ENCODE measurements around the gene TTC7B.

The TTC7B gene

DNA sequence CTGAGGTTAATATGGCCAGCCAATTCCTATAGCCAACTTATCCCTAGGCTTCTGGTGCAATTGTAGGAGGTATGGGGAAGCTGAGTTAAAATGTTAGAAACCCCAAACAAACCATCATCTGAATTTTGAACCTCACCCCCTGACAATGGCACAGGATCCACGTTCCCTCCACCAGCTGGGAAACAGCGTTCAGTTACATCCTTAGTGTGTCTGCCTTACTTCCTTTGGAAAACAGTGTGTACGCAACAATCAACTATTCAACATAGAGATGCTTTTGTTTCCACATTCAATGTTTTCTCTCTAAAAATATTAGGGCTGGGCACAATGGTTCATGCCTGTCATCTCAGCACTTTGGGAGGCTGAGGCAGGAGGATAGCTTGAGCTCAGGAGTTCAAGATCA, 203.4 kb downstream of the TTC7B start:
- DNase-seq: no peak

DNA sequence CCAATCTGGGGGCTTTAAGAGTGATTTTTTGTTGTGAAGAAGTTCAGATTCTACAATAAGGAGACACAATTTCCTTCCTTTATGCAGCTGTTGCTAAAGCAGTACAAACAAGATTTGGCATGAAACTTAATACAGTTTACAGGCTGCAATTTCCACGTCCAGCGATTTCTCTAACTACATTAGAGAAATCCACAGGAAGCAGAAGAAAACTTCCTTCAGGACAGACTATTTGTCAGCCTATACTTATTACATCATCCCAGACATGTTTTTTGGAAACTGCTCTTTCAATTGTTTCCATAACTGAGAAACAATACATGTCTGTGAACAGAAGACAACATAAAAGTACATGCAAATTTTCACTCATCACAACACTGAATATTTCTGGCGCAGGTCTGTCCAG, 204.3 kb downstream of the TTC7B start:
- DNase-seq: no peak

DNA sequence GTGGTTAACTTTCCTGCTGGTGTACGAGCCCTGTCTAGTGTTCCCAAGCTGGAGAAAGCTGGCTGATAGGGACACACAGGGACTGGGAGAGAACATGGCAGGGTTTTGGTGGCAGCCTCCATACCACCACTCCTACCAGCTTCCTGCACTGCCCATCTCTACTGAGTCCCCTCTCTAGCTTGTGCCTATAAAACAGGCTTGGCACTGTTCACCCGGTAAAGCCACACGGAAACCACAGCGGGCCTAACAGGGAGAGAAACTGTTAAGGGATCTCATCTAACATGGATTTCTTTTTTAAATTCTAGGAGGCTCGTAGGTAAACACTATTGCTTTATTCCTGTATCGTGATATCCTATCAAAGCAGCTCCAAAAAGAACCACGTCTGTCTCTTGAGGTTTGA, 204.7 kb downstream of the TTC7B start:
- DNase-seq: no peak

DNA sequence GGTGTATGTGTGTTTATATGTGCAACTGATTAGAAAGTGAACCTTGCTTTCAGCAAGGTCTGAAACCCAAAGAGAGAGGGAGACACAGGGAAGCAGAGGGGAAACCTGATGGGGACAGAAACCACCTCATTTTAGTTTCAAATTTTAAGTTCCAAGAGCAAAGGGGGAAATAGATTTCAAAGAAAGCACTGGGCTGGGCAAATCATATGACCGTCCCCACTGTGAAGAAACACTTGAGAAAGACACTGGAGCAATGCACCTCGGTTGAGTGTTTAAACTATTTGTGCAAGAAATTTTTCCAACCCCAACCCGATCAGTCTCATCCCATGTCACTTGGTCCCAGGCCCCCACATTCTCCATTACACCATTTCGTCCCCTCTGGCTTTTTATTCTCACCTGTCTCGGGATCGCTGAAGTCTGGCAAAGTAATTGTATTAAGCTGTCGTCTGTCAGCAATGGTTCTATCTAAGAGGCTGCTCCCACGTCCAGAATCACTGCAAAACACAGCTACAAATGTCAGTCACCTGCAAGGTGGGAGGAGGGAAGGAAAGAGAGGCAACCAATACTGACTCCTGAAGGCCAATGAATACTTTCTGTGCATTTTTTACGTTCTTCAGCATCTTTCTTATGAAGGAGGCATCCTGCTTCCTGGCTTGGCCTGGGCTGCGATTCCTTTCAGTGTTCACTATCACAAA, 205.7 kb downstream of the TTC7B start:
- DNase-seq: no peak

DNA sequence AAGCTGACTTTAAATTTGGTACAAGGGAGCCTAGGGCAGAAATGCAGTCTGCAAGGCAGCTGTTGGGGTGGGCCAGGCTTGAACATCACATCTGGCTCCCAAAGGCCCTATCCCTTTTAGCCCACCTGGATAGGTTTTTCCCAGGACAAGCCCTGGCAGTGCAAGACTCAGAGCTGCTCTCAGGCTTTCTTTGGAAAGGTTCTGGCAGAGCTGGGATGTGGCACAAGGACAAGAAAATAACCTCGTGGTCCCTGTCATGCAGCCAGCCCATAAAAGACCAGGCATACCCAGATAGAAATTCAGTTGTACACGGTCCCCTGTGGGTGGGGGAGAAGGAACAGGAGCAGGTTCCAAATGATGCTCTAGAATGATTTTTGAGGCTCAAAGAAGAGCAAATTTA, 206.9 kb downstream of the TTC7B start:
- no peak for DNase-seq

DNA sequence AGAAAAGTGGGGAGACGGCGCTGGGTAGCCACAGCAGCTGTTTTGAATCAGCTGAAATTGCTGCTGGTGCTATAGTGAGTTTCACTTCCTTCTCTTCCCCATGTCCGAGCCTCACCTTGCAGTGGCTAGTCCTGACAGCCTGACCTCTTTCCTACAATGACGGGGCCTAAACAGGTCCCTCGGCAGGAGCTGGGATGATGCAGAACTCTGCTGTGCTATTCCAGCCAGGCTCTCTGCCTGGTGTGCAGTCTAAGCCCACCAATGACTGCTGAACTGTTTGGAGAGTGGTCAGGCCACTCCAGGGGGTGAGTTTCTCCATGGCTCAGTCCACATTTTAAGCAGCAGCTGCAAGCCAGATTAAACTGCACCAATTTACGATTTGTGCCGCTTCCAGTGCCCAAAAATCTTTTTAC, 207.3 kb downstream of the TTC7B start:
- no peak for DNase-seq

DNA sequence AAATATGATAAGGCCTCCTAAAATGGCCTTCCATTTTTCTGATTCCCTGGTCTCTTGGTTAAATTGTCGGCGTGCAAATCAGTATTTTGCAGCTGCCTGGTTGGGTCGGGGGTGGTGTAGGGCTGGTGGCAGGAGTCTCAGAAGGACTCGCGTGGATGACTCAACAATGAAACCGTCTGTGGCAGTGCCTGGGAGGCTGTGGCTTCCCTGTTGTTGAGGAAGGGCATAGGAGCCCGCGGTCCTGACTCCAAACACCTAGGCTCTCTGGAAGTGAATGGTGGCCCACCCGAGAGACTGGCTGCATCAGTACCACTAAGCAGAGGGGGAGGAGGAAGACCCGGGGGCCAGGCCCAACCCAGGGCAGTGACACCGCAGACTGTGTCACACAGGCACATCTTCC, 207.9 kb downstream of the TTC7B start:
- DNase-seq: no peak

DNA sequence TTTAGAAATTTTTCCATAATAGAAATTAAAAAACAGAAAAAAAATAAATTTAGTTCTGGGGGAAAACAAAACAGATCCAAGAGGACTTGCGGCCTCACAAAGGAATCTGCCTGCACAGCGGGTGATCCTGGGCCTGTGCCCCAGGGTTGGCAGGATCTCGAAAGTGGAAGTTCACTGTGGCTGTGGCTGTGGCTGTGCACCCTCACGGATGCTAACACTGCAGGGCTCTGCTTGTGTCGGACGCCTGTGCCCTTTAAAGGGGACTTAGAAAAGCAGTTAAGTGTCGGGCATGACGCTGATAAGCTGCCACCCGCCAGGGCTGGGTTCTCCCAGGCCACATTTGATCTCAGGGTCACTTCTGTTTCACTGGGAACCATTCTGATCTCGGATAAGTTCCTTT, 209.1 kb downstream of the TTC7B start:
- DNase-seq: no peak

DNA sequence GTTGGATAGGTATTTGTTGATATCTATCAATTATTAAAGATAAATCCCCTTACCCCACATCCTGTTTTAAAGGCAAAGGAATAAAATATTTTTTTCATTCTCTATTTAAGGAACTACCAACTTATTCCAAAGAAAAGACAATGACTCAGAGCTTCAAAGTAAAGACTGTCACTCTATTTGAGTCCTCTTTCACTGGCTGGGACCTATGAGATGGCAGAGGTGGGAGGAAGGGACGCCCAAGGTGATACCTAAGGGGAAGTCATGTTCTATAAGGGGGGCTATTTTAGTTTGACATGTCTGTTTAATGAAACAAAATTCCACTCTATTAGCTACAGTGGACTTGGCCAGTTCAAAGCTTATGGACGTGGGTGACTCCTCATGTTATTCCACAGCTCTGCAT, 209.8 kb downstream of the TTC7B start:
- no peak for DNase-seq

DNA sequence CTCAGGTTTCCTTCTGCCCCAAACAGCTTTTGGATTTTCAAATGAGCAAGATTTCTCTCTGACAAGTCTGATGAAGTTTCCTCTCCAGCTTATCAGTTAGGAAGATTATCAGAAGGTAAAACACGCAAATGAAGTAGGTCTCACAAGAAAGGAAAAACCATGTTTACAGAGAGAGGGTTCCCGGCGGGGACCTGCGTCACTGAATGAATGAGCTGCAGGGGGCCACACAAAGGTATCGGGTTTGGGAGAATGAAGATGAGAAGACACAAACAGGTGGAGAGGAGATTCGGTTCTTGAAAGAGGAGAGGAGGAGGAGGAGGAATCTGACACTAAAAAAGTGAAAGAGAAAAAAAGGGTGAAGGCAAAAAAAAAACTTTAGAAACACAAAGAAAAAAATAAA, 210.8 kb downstream of the TTC7B start:
- no peak for DNase-seq

DNA sequence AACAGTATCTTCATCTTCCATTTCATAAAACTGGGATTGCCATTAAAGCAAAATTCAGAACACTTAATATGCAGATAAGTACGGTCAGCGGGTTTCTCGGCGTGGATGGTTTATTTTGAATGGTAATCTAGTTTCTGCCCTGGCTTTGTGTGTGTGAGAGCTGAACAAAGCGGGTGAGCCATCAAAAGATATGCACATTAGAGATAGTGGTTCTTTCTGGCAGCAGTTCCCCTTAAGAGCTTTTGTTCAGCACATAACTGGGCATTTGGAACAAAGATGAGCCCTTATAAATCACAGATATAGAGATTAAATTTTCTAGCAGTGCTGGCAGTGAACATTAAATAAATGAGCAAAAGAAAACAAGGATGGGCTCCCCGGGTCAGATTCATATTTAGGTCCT, 211.9 kb downstream of the TTC7B start:
- DNase-seq: no peak

DNA sequence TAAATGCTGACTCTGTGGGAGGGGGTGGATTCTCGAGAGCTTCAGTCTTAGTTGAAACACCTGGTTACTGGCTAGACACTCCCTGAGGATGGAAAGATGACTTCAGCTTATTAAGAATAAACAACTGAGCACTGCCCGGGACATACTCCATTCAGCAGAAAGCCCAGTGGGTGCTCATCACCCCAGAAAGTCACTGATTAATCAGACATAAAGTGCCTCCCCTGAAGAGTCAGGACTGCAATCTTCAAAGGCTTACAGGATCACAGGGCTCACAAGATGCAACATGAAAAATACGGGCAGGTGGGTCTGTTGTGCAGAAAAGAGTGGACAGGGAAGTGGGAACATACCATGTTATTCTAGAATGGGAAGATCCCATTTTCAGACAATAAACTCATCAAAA, 212.4 kb downstream of the TTC7B start:
- no peak for DNase-seq

DNA sequence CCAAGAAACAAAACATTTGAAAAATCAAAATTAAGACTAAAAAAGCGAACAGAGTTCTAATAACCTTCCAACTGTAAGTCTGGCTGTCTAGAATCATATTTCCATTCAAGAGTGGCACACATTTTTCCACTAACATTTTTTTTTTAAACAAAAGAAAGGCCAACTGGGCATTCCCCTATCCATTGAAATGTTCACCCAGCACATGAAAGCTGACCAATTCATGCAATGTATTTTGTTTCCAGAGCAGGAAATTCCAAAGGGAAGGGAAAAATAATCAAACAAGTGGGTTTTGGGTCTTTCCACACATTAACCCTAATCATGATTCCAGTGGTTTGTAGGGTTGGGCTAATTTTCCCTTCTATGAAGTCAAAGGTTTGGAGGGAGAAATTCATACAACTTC, 212.9 kb downstream of the TTC7B start:
- DNase-seq: no peak

DNA sequence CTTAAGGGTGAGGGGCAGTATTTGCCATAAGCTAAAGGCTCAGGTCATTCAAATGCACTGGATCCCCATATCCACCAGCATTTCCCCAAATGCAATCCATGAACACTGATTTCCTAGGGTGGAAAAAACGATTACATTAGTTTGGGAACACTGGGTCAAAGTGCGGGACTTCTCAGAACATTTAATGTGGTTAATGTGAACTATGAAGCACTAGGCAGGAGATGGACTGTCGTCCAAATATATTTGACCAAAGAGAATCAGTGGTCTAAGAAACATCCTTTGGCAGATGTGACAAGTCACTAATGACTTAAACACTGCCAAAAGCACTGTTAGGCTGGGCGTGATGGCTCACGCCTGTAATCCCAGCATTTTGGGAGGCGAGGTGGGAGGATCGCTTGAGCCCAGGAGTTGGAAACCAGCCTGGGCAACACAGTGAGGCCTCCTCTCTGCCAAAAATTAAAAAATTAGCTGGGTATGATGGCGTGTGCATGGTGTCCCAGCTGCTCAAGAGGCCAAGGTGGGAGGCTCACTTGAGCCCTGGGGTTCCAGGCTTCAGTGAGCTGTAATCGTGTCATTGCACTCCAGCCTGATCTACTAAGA, 214.0 kb downstream of the TTC7B start:
- DNase-seq: no peak

DNA sequence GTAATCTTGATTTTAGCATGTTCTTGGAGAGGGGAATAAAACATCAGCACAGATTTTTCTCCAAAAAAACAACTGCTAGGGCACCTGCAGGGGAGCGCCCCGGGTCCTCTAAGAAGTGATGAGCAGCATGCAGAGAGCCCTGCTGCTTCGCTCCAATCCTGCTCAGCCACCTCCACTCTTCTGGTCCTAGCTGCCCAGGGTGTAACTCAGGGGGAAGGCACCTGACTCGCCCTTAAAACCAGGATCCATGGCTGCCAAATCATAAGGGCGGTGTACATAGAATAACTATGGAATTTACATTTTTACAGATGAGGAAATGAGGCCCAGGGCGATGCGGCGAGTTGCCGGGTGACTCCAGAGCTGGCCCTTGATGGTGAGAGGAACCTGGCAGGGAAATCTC, 214.7 kb downstream of the TTC7B start:
- DNase-seq: no peak

DNA sequence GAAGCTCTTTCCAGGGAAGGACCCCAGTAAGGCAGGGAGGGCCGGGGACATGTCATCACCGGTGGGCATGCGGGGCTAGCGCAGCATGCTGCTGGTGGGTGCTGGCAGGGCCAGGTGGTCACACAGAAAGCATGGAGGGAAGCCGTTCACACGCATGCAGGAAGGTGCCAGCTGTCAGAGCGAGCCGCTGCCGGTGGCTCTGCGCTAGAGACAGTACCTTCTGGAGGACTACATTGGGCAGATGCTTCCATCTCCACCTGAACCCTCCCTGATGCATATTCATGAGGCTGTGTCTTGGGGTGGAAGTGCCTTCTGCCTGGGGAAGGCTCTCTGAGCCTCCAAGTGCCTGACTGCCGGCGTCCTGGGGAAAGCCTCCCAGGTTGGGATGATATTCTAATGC, 215.6 kb downstream of the TTC7B start:
- DNase-seq: no peak

DNA sequence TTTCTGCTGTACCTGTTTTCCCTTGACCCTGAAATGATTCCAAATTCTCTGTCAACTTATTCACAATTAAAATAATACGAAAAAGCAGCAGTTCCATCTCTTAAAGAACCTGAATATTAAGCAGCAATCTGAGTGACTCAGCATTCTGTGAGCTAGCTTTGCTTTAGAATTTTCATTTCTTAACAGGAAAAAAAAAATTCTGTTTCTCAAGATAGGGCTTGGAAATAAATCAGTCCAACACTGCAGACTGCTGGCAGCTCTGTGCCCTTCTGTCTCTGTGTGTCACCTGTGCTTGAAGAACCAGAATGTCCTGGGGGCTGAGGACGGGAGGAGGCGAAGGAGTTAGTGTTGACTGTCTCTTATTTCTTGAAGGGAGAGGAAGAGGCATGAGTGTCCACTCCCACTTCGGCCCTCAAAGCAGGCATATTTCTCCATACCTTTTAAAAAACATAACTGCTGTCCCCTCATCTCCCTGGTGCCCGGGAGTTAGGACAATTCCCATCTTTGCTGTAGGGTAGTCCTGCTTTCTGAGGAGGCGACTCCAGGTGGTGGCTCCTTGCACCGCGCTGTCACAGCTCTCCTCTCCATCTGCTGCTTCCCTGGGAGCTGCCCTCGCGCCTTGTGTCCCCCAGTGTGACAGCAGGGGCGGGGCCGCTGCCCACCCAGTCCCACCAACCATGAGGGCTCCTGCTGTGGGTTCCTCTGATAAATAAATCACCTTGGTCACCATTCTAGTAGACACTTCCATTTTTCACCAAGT, 216.3 kb downstream of the TTC7B start:
- DNase-seq: no peak

DNA sequence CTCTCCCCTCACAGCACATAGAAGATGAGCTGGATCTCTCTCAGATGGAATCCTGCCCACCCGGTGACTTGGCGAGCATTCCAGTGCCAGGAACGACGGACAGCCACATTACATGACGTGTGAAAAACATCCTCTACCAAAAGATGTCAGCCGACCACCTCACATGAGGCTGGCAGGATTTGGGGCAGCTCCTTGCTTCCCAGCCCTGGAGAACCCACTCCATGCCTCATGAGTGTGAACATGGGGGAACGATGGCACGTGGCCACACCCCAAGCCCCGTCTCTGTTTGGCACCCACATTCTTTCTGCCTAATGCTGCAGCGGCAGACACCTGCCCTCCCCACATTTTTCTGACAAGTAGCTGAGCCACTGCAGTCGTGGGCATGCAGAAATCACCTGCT, 216.9 kb downstream of the TTC7B start:
- no peak for DNase-seq

DNA sequence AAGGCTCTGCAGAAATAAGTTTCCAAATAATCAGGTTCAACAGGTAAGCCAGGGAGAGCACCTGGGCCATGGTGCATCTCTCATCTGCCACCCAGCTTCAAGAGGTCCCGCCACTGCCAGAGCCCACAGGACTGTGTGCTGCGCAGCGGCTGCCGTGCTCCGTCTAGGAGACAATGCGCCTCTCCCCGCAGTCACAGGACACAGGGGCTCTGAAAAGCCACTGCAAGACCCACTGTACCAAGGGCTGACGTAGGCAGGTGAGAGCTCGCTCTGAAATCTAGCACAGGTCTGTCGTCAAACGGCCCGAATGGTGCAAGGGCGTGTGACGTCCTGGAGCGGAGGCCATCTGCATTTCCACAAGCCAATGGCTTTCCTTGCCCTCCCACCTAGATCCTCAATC, 218.3 kb downstream of the TTC7B start:
- DNase-seq: no peak

DNA sequence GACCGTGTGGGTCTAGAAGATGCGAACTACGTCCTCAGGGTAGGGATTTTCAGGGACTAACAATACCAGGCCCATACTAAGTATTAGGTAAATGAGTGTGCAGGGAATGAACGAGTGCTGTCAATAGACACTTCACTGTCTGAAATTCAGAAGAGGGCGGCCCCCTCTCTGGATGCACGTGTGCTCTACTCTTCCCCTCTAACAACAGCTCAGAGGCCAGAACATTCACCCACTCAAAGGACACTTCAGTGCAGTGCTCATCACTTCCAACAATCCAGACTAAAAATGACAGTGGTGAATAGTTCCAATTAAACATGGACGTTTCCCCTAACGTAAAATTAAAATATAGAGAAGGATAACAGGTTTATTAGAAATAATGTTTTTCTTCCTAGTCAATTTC, 219.5 kb downstream of the TTC7B start:
- DNase-seq: no peak

DNA sequence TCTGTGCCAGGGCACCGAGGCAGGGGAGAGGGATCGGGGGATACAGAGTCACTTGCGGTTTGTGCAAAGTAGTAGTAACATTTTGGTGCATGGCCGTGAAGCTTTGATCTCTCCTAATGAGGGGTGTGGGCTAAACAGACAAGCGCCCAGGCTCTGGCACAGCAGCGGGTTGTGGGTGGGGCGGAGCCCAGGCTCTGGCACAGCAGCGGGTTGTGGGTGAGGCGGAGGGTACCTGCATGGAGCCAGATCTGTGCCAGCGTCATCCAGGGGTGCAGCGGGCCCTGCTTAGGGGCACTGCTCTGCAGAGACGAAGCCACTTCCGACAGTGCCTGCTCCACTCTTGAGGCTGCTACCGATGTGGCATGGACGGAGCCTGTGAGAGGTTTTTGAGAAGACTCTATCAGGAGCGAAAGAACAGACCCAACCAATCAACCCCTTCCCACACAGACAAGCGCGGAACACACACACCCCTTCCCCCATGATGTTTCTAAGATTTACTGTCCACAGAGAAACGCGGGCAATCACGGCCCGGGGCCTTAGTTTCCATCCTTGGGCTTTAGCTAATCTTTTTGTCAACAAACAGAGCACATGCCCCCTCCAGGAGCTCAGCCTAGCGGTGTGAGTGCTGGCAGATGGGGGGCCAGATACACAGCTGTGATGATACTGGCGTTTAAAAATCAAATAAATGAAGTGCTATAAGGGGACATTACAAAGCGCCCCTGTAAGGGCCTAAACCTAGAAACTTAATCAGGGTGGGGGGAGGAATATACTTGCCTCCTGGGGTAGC, 222.8 kb downstream of the TTC7B start:
- DNase-seq: no peak

DNA sequence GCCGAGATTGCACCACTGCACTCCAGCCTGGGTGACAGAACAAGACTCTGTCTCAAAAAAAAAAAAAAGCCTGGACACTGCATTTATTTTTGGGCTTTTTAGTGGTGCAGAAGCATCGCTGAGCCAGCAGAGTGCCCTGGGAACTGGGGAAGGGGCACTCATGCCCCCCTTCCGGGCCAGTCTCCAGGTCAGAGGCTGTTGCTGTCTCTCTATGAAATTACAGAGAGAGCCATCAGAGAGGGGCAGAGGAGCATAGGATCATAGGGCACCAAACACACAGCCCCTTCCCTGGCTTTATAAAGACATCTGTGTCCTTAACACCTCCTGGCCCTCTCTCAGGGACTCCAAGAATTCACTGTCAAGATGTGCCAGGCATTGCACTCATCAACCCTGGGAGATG, 223.6 kb downstream of the TTC7B start:
- DNase-seq: no peak

DNA sequence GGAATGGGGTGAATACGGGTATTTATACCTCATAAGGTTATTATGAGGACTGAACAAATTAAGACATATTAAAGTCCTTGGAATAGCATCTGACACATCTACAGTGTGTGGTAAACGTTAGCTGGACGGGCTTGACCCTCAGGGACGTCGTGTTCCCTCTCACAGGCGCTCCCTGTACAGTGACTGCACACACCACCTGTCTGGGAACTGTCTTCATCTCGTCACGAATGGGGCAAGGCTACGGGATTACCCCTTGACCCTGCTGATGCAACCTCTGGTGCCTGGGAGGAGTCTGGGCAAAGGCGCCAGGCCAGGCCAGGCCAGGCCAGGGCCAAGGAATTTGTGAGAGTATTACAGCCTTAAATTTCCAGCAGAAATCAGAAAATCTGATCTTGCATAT, 228.3 kb downstream of the TTC7B start:
- no peak for DNase-seq

All from 8988T (cell line).